Cardiac muscle cell (in vitro differentiated cells and primary cell): ENCODE measurements around the gene CACNA1C. TPM values are rescaled to one million over a fixed set of nuclear protein-coding genes. Genes with fewer than 3 reads are reported as not detected.

ENCODE experiments used
- DNase-seq, 2 donors: peaks; one replicate each; pipeline versions ENCODE4 v3.0.0 to v3.0.0-alpha.2; 2010 to 2017; ENCODE audit warnings: low read depth in 1 of 2, low spot score in 1 of 2
- H3K27ac ChIP-seq: fragments of 200-600 bp; sonication (generic); 2 replicates; pipeline ENCODE4 v1.5.1; 2016
- H3K27me3 ChIP-seq: fragments of 200-600 bp; sonication (generic); 2 replicates; pipeline ENCODE4 v1.6.0; 2016; ENCODE audit warnings: control low read depth
- H3K36me3 ChIP-seq: fragments of 200-600 bp; sonication (generic); 2 replicates; pipeline ENCODE4 v1.5.1; 2016; ENCODE audit warnings: control low read depth
- H3K4me1 ChIP-seq: fragments of 200-600 bp; sonication (generic); 2 replicates; pipeline ENCODE4 v1.8.1; 2017; ENCODE audit warnings: low read depth, mild to moderate bottlenecking, mixed run types
- H3K4me3 ChIP-seq: fragments of 200-600 bp; sonication (generic); 2 replicates; pipeline ENCODE4 v1.5.1; 2016; ENCODE audit warnings: mild to moderate bottlenecking
- H3K9me3 ChIP-seq: fragments of 200-600 bp; sonication (generic); 2 replicates; pipeline ENCODE4 v1.5.1; 2017; ENCODE audit warnings: low read depth, mild to moderate bottlenecking, control low read depth
- CTCF ChIP-seq: IDR thresholded peaks from 2 replicates; pipeline ENCODE4 v1.5.1; 2012; ENCODE audit warnings: low read depth, mild to moderate bottlenecking, low read length
- polyA plus RNA-seq: library from polyadenylated mRNA; unstranded; fragments of >200 nt; fragmentation: Nextera tagmentation; extraction: Ambion mirVana; gene quantifications from 2 replicates; pipeline ENCODE4 v1.2.1, GENCODE V29; 2016
- total RNA-seq: library from RNA; depleted of rRNA; stranded (reverse); fragments of >200 nt; gene quantifications from 2 replicates; pipeline ENCODE4 v1.2.3, GENCODE V29; 2016

The CACNA1C gene
- total and polyA plus RNA-seq, 2 experiments from 2014 or later: 40.8 to 77.8 TPM

- Histone ChIP-seq H3K4me3 (no peak overlapping the region), H3K27me3 (no peaks in the 10 kb centered on the region), H3K27ac (no peak overlapping the region), H3K9me3 (no peaks in the 10 kb centered on the region), H3K4me1 (peaks cover 41% of the 10 kb centered on the region), H3K36me3 (no peaks in the 10 kb centered on the region)
- DNase-seq: peak in 1 of 2 donors; percentile 64
- no peak for TF ChIP-seq CTCF
Observed at GRCh38 chr12:2338991-2339431, 286.2 kb downstream of the CACNA1C start.

GRCh38 chr12:2341051-2341751 is 288.4 kb downstream of the CACNA1C start:
- no peak for DNase-seq
- TF ChIP-seq CTCF: no peak

GRCh38 chr12:2341871-2342270 is 289.1 kb downstream of the CACNA1C start:
- no peak for TF ChIP-seq CTCF
- H3K4me1 ChIP-seq: peaks cover 21% of the 10 kb centered on the region
- H3K27me3 ChIP-seq: no peaks in the 10 kb centered on the region
- peak in 1 of 2 donors; percentile 80 for DNase-seq
- no peak overlapping the region for H3K4me3 ChIP-seq
- H3K36me3 ChIP-seq: no peaks in the 10 kb centered on the region
- H3K27ac ChIP-seq: no peak overlapping the region
- no peaks in the 10 kb centered on the region for H3K9me3 ChIP-seq

More at GRCh38 chr12:2341051-2341751, 288.4 kb downstream of the CACNA1C start:
- Histone ChIP-seq H3K27ac (no peak overlapping the region), H3K27me3 (no peaks in the 10 kb centered on the region), H3K36me3 (no peaks in the 10 kb centered on the region), H3K4me3 (no peak overlapping the region), H3K9me3 (no peaks in the 10 kb centered on the region), H3K4me1 (peaks cover 28% of the 10 kb centered on the region)

GRCh38 chr12:2343681-2344080 is 290.9 kb downstream of the CACNA1C start:
- Histone ChIP-seq H3K36me3 (no peaks in the 10 kb centered on the region), H3K27me3 (no peaks in the 10 kb centered on the region), H3K27ac (no peak overlapping the region), H3K4me1 (peaks cover 16% of the 10 kb centered on the region), H3K9me3 (no peaks in the 10 kb centered on the region), H3K4me3 (no peak overlapping the region)
- TF ChIP-seq CTCF: no peak
- no peak for DNase-seq

GRCh38 chr12:2344476-2344875 is 291.7 kb downstream of the CACNA1C start:
- no peaks in the 10 kb centered on the region for H3K36me3 ChIP-seq
- H3K4me3 ChIP-seq: no peak overlapping the region
- TF ChIP-seq CTCF: no peak
- H3K27ac ChIP-seq: no peak overlapping the region
- no peak for DNase-seq
- peaks cover 16% of the 10 kb centered on the region for H3K4me1 ChIP-seq
- H3K9me3 ChIP-seq: no peaks in the 10 kb centered on the region
- H3K27me3 ChIP-seq: no peaks in the 10 kb centered on the region
